HL-60/S4 (cell line): ENCODE measurements around the gene TAB3.
"Not testable (repeated sequence)": the region's sequence is repeated elsewhere in the genome, so short reads cannot be mapped to it uniquely, and the experiment has no call there.

ENCODE experiments used
- in situ Hi-C: fragments of 300-500 bp; cut with MboI; formaldehyde crosslinking; loops from 2 replicates; pipeline ENCODE4 v1.14.3; 2022; ENCODE audit warnings: low sequenced_read_pairs

Gene TAB3

DNA sequence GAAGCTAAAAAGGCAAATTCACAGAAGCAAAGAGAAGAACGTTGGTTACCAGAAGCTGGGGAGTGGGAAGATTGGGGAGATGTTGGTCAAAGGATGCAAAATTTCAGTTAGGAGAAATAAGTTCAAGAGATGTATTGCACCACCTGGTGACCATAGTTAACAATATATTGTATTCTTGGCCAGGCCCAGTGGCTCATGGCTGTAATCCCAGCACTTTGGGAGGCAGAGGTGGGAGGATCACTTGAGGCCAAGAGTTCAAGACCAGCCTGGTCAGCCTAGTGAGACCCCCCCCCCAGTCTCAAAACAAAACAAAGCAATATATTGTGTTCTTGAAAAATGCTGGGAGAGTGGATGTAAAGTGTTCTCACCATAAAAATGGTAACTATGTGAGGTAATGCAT is 67.9 kb downstream of the TAB3 start:
- in situ Hi-C loops, result no loop called here

DNA sequence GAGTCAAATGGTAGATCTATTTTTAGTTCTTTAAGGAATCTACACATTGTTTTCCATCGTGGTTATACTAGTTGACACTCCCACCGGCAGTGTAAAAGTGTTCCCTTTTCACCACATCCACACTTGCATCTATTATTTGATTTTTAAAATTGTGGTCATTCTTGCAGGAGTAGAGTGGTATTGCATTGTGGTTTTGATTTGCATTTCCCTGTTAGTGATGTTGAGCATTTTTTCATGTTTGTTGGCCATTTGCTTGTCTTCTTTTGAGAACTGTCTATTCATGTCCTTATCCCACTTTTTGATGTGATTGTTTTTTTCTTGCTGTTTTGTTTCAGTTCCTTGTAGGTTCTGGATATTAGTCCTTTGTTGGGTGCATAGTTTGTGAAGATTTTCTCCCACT is 70.0 kb downstream of the TAB3 start:
- in situ Hi-C loops, result no loop called here

DNA sequence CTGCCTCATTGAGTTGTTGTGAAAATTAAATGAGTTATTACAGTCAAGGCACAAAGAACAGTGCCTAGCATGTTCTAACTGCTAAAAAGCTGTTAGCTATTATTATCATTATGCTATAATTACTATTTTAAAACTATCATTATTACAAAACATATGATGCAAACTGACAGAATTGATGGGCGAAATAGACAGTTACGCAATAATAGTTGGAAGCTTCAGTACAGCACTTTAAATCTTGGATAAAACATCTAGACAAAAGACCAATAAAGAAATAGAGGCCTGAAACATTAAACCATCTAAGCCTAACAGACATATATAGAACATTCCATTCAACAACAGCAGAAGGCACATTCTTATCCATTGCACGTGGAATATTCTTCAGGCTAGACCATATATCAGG is 73.0 kb downstream of the TAB3 start:
- in situ Hi-C loops, result no loop called here

DNA sequence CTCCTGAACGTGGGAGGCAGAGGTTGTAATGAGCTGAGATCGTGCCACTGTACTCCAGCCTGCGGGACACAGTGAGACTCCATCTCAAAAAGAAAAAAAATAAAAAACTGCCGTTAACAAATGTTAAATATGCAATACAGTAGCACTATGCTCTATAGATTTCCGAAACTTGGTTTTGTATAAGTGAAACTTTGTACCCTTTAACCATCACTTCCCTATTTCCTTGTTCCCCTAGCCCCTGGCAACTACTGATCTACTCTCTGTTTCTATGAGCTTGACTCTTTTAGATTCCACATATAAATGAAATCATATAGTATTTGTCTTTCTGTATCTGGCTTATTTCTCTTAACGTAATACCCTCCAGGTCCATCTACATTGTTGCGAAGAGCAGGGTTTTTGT is 74.1 kb downstream of the TAB3 start:
- in situ Hi-C loops, result no loop called here

DNA sequence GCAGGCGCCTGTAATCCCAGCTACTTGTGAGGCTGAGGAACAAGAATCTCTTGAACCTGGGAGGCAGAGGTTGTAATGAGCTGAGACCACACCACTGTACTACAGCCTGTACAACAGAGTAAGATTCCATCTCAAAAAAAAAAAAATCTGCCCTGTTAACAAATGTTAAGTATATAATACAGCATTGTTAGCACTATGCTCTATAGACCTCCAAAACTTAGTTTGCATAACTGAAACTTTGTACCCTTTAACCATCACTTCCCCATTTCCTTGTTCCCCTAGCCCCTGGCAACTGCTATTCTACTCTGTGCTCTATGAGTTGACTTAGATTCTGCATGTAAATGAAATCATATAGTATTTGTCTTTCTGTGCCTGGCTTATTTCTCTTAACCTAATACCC is 76.7 kb downstream of the TAB3 start:
- in situ Hi-C loops, result no loop called here

DNA sequence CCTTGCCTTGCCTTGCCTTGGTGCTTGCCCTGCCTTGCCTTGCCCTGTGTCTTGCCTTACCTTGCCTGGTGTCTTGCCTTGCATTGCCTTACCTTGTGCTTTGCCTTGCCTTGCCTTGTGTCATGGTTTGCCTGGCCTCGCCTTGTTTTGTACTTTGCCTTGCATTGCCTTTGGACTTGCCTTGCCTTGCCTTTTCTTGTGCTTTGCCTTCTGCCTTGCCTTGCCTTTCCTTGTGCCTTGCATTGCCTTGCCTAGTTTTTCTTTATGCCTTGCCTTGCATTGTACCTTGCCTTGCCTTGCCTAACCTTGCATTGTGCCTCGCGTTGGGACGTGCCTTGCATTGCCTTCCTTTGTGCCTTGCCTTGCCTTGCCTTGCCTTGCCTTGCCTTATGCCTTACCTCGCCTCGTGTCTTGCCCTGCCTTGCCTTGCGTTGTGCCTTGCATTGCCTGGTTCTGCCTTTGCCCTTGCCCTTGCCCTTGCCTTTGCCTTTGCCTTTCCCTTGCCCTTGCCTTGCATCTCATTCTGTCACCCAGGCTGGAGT is 82.8 kb downstream of the TAB3 start:
- in situ Hi-C loops, result no loop called here

DNA sequence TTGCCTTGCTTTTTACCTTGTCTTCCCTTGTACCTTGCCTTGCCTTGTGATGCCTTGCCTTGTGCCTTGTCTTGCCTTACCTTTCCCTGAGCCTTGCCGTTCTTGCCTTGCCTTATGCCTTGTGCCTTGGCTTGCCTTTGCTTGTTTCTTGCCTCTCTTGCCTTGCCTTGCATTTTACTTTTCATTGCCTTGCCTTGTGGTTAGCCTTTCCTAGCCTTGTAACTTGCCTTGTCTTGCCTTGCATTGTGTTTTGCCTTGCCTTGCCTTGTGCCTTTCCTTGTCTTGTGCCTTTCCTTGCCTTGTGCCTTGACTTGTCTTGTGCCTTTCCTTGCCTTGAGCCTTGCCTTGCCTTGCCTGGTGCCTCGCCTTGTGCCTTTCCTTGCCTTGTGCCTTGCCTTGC is 84.6 kb downstream of the TAB3 start:
- in situ Hi-C loops, result no loop called here

DNA sequence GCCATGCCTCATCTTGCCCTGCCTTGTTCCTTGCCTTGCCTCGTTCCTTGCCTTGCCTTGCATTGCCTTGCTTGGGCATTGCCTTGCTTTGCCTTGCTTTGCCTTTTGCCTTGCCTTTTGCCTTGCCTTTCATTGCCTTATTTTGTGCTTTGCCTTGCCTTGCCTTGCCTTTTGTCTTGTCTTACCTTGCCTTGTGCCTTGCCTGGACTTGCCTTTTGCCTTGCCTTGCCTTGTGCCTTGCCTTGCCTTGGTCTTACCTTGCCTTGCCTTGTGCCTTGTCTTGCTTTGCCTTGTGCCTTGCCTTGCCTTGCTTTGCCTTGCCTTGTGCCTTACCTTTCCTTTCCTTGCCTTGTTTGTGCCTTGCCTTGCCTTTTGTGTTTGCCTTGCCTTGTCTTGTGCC is 88.2 kb downstream of the TAB3 start:
- in situ Hi-C loops, result no loop called here

DNA sequence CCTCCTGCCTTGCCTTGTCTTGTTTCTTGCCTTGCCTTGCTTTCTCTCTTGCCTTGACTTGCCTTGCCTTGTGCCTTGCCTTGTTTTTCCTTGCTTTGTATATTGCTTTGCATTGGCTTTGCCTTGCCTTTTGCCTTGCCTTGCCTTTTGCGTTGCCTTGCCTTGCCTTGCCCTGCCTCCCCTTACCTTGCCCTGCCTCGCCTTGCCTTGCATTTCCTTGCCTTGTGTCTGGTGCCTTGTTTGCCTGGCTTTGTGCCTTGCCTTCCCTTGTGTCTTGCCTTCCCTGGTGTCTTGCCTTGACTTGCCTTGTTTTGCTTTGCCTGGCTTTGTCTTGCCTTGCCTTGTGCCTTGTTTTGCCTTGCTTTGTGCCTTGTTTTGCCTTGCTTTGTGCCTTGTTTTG is 89.7 kb downstream of the TAB3 start:
- in situ Hi-C loops, result no loop called here

DNA sequence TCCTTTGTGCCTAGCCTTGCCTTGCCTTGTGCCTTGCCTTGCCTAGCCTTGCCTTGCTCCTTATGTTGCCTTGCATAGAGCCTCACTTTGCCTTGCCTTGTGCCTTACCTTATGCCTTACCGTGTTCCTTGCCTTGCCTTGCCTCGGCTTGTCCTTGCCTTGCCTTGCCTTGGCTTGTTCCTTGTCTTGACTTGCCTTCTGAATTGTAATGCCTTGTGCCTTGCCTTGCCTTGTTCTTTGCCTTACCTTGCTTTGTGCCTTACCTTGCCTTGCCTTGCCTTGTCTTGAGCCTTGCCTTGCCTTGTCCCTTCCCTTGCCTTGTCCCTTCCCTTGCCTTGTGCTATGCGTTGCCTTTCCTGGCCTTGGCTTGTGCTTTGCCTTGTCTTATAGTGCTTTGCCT is 90.2 kb downstream of the TAB3 start:
- in situ Hi-C loops, result no loop called here

DNA sequence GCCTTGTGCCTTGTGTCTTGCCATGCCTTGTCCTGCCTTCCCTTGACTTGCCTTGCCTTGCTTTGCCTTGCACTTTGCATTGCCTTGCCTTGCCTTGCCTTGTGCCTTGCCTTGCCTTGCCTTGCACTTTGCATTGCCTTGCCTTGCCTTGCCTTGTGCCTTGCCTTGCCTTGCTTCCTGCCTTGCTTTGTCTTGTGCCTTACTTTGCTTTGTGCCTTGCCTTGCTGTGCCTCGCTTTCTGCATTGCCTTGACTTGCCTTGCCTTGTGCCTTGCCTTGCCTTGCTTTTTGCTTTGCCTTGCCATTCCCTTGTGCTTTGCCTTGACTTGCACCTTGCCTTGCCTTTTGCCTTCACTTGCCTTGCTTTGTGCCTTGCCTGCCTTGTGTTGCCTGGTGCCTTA is 91.8 kb downstream of the TAB3 start:
- in situ Hi-C loops, result not testable (repeated sequence)

DNA sequence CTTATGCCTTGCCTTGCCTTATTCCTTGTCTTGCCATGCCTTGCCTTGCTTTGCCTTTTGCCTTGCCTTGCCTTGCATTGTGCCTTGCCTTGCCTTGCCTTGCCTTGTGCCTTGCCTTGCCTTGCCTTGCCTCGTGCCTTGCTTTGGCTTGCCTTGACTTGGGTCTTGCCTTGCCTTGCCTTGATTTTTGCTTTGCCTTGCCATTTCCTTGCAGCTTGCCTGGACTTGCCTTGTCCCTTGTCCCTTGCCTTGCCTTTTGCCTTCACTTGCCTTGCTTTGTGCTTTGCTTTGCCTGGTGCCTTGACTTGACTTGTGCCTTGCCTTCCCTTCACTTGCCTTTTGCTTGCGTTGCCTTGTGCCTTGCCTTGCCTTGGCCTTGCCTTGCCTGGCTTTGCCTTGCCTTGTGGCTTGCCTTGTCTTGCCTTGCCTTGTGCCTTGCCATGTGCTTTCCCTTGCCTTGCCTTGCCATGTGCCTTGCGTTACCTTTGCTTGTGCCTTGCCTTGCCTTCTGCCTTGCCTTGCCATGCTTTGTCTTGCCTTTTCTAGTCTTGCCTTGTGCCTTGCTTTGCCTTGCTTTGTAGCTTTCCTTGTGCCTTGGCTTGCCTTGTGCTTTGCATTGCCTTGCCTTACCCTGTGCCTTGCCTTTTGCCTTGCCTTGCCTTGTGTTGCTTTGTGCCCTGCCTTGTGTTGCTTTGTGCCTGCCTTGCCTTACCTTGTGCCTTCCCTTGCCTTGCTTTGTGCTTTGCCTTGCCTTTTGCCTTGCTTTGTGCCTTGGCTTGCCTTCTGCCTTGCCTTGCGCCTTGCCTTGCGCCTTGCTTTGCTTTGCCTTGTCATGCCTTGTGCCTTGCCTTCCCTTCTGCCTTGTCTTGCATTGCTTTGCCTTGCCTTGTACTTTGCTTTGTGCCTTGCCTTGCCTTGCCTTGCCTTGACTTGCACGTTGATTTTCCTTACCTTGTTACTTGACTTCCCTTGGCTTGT is 92.8 kb downstream of the TAB3 start:
- in situ Hi-C loops, result no loop called here

DNA sequence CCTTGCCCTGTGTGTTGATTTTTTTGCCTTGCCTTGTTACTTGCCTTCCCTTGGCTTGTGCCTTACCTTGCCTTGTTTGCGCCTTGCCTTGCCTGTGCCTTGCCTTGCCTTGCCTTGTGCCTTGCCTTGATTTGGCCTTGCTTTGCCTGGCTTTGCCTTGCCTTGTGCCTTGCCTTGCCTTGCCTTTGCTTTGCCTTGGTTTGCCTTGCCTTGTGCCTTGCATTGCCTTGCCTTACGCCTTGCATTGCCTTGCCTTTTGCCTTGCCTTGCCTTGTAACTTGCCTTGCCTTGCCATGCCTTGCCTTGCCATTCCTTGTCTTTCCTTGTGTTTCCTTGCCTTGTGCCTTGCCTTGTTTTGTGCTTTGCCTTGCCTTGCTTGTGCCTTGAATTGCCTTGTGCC is 94.6 kb downstream of the TAB3 start:
- in situ Hi-C loops, result no loop called here

DNA sequence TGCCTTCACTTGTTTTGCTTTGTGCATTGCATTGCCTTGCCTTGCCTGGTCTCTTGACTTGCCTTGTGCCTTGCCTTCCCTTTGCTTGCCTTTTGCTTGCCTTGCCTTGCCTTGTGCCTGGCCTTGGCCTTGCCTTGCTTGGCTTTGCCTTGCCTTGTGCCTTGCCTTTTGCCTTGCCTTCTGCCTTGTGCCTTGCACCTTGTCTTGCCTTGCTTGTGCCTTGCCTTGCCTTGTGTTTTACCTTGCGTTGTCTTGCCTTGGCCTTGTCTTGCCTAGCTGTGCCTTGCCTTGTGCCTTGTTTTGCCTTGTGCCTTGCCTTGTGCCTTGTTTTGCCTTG is 95.3 kb downstream of the TAB3 start:
- in situ Hi-C loops, result no loop called here

DNA sequence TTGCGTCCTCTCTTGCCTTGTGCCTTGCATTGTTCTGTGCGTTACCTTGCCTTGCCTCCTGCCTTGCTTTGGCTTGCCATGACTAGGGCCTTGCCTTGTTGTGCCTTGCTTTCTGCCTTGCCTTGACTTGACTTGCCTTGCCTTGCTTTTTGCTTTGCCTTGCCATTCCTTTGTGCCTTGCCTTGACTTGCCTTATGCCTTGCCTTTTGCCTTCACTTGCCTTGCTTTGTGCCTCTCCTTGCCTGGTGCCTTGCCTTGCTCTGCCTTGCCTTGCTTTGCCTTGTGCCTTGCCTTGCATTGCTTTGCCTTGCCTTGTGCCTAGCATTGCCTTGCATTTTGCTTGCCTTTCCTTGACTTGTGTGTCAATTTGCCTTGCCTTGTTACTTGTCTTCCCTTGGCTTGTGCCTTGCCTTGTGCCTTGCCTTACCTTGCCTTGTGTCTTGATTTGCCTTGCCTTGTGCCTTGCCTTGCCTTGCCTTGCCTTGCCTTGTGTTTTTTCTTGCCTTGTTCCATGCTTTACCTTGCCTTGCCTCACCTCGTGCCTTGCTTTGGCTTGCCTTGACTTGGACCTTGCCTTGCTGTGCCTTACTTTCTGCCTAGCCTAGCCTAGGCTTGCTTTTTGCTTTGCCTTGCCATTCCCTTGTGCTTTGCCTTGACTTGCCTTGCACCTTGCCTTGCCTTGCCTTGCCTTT is 95.8 kb downstream of the TAB3 start:
- in situ Hi-C loops, result no loop called here

DNA sequence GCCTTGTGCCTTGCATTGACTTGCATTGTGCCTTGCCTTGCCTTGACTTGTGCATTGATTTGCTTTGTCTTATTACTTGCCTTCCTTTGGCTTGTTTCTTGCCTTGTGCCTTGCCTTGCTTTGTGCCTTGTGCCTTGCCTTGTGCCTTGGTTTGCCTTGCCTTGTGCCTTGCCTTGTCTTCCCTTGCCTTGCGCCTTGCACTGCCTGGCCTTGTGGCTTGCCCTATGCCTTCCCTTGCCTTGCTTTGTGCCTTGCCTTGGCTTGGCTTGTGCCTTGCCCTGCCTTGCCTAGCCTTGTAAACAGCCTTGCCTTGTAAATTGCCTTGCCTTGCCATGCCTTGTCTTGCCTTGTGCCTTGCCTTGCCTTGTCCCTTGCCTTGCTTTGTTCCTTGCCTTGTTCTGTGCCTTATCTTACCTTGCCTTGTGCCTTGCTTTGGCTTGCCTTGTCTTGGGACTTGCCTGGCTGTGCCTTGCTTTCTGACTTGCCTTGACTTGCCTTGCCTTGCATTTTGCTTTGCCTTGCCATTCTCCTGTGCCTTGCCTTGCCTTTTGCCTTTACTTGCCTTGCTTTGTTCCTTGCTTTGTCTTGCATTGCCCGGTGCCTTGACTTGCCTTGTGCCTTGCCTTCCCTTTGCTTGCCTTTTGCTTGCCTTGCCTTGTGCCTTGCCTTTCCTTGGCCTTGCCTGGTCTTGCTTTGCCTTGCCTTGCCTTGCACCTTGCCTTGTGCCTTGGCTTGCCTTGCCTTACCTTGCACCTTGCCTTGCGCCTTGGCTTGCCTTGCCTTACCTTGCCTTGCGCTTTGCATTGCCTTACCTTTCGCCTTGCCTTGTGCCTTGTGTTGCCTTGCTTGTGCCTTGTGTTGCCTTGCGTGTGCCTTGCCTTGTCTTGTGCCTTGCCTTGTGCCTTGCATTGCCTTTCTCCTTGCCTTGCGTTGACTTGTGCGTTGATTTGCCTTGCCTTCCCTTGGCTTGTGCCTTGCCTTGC is 97.5 kb downstream of the TAB3 start:
- in situ Hi-C loops, result no loop called here

DNA sequence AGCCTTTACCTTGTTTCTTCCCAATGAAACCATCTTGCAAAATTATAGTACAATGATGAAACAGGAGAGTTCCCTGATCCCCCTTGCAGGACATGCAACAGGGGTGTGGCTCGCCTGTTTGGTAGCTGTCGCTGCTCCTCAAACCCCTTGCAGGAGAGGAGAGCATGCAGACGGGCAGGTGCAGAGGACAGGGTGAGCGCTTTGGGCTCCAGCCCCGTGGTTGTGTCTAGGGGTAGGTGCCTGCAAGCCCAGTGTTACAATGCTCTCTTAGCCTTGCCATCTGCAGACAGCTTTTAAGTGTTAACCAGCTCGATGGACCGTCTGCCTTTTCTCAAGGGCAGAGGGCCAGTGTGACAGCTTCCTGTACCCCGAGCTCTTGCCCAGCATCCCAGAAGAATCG is 102.0 kb downstream of the TAB3 start:
- in situ Hi-C loops, result no loop called here

DNA sequence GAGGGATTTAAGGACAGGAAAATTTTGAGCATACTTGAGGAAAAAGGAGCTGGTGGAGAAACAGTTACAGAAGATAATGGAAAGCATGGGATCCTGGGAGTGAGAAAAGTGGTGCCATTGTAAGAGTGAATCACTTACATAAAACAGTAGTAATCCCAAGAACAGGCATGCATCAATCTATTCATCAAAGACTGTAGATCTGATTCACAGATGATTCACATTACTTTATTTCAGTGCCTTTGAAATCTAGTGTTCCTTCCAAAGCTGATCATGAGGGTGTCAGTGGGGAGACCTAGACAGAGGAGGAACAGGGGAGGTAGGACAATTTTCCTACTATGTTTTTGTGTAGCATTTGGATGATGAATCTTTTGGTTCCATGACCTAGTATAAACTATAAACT is 102.7 kb downstream of the TAB3 start:
- in situ Hi-C loops, result no loop called here

DNA sequence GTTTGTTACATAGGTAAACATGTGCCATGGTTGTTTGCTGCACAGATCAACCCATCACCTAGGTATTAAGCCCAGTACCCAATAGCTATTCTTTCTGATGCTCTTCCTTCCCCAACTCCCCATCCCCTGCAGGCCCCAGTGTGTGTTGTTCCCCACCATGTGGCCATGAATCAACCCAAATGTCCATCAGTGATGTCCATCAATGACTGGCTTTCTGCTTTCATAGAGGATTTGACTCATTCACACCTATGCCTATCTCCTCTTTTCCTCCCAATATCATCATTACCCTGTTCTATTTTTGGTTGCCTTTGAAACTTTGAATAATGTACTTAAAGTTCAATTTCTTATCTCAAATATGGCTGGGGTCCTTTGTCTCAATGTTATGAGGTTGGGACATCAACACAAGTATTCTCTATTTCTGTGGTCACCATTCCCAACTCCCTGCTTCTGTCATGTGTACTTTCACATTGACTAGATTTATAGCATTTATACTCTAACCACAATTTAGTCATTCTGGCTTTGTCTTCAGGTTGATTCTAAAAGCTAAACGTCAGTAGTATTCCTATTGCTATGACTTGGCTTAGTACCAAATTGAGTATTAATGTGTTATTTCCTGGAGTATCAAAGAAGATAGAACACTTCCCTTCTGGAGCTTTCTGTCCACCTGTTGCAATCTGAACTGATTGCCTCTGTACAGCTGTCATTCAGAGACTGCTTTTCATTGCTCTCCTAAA is 107.2 kb downstream of the TAB3 start:
- in situ Hi-C loops, result no loop called here

DNA sequence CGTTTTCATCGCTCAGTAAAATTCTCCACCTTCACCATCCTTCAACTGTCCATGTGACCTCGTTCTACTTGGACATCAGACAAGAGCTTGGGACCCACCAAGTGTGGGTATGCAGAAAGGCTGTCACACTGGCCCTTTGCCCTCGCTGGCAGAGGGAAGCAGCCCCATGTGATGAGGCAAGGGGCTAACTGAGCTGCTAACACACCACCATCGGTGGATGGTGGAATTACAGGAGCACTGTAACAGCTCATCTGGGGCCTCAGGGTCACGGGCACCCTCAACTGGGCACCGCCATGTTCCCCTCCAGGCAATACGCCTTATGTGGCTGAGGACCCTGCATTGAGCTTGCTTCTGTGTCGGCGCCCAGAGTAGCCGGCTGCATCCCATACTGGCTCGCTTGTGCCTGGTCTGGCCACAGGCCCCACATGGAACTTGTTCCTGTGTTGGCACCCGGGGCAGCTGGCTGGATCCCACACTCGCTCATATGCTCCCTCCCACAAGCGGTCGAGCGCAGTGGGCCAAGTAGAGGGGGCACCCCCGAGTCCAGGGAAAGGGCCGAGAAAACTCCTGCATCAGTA is 109.5 kb downstream of the TAB3 start:
- in situ Hi-C loops, result no loop called here
